ENCODE results near the gene LRIF1.

Gene LRIF1

GRCh38 chr1:110986407-110986891 is 22.7 kb upstream of the LRIF1 start:
- no peak for TF ChIP-seq CTCF (IDR thresholded peaks at IDR 0.05; ENCODE audit: control insufficient read depth, insufficient read depth, low read depth, low read length, missing control alignments)
- no peak for DNase-seq (ENCODE audit: low read depth)

GRCh38 chr1:110982320-110982719 is 18.6 kb upstream of the LRIF1 start:
- no peak for TF ChIP-seq CTCF (IDR thresholded peaks at IDR 0.05; ENCODE audit: control insufficient read depth, insufficient read depth, low read depth, low read length, missing control alignments)
- DNase-seq (ENCODE audit: low read depth), result no peak
- H3K4me3 ChIP-seq (ENCODE audit: control insufficient read depth, low read depth, low read length), result no peak overlapping the region

More at GRCh38 chr1:110986407-110986891, 22.7 kb upstream of the LRIF1 start:
- no peak overlapping the region for H3K4me3 ChIP-seq (ENCODE audit: control insufficient read depth, low read depth, low read length)

GRCh38 chr1:110979154-110979553 is 15.4 kb upstream of the LRIF1 start:
- no peak for TF ChIP-seq CTCF (IDR thresholded peaks at IDR 0.05; ENCODE audit: control insufficient read depth, insufficient read depth, low read depth, low read length, missing control alignments)
- no peak for DNase-seq (ENCODE audit: low read depth)
- H3K4me3 ChIP-seq (ENCODE audit: control insufficient read depth, low read depth, low read length), result no peak overlapping the region

GRCh38 chr1:110976089-110976488 is 12.4 kb upstream of the LRIF1 start:
- TF ChIP-seq CTCF (IDR thresholded peaks at IDR 0.05; ENCODE audit: control insufficient read depth, insufficient read depth, low read depth, low read length, missing control alignments), result no peak
- DNase-seq (ENCODE audit: low read depth), result peak; percentile 7

GRCh38 chr1:110975265-110975664 is 11.5 kb upstream of the LRIF1 start:
- no peak overlapping the region for H3K4me3 ChIP-seq (ENCODE audit: control insufficient read depth, low read depth, low read length)
- TF ChIP-seq CTCF (IDR thresholded peaks at IDR 0.05; ENCODE audit: control insufficient read depth, insufficient read depth, low read depth, low read length, missing control alignments), result no peak
- no peak for DNase-seq (ENCODE audit: low read depth)

More at GRCh38 chr1:110976089-110976488, 12.4 kb upstream of the LRIF1 start:
- H3K4me3 ChIP-seq (ENCODE audit: control insufficient read depth, low read depth, low read length), result no peak overlapping the region

GRCh38 chr1:110967256-110967655 is 3.5 kb upstream of the LRIF1 start:
- no peak for TF ChIP-seq CTCF (IDR thresholded peaks at IDR 0.05; ENCODE audit: control insufficient read depth, insufficient read depth, low read depth, low read length, missing control alignments)
- no peak overlapping the region for H3K4me3 ChIP-seq (ENCODE audit: control insufficient read depth, low read depth, low read length)
- DNase-seq (ENCODE audit: low read depth), result no peak

GRCh38 chr1:110964455-110964903 is 757 bp upstream of the LRIF1 start:
- no peak for TF ChIP-seq CTCF (IDR thresholded peaks at IDR 0.05; ENCODE audit: control insufficient read depth, insufficient read depth, low read depth, low read length, missing control alignments)
- peak overlapping the region; percentile 53 for H3K4me3 ChIP-seq (ENCODE audit: control insufficient read depth, low read depth, low read length)
- no peak for DNase-seq (ENCODE audit: low read depth)
